Measurements from ENCODE around the gene S1PR2.

Gene S1PR2

GRCh38 chr19:10235003-10235402, 3.9 kb upstream of the S1PR2 start:
- H3K27ac ChIP-seq (ENCODE audit: low read depth, low read length): no peak overlapping the region
- peaks cover 3% of the 10 kb centered on the region for H3K79me2 ChIP-seq (ENCODE audit: control insufficient read depth, insufficient read depth, low read length, unreplicated experiment)
- H3K4me3 ChIP-seq (ENCODE audit: low read depth, low read length): no peak overlapping the region
- H3K4me1 ChIP-seq (ENCODE audit: control insufficient read depth, insufficient read depth, low read length, unreplicated experiment): peaks cover 11% of the 10 kb centered on the region
- no peak overlapping the region for H2AFZ ChIP-seq (ENCODE audit: low read length, unreplicated experiment)
- no peaks in the 10 kb centered on the region for H3K36me3 ChIP-seq (ENCODE audit: insufficient read depth, low read length)
- H3K27me3 ChIP-seq (ENCODE audit: insufficient read depth, low read length): no peaks in the 10 kb centered on the region

DNA sequence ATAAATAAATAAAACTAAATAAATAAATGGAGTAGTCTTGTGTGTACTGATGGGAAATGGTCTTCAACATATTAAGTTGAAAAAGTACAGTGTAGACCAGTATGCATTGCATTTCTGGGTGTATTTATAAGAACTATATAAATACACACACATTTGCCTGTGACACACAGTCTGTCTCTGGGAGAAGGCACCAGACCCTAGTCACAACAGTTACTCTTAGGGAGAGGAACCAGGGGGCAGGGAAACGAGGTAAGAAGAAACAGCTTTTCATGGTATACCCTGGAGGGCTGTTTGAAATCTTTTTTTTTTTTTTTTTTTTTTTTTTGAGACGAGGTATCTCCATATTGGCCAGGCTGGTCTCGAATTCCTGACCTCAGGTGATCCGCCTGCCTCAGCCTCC, 2.8 kb upstream of the S1PR2 start:
- H3K4me3 ChIP-seq (ENCODE audit: low read depth, low read length): no peak overlapping the region
- no peaks in the 10 kb centered on the region for H3K27me3 ChIP-seq (ENCODE audit: insufficient read depth, low read length)
- H3K4me1 ChIP-seq (ENCODE audit: control insufficient read depth, insufficient read depth, low read length, unreplicated experiment): peaks cover 11% of the 10 kb centered on the region
- no peak overlapping the region for H3K27ac ChIP-seq (ENCODE audit: low read depth, low read length)
- no peak overlapping the region for H2AFZ ChIP-seq (ENCODE audit: low read length, unreplicated experiment)
- peaks cover 5% of the 10 kb centered on the region for H3K79me2 ChIP-seq (ENCODE audit: control insufficient read depth, insufficient read depth, low read length, unreplicated experiment)
- H3K36me3 ChIP-seq (ENCODE audit: insufficient read depth, low read length): no peaks in the 10 kb centered on the region

- Histone ChIP-seq H3K79me2 (ENCODE audit: control insufficient read depth, insufficient read depth, low read length, unreplicated experiment) (peaks cover 11% of the 10 kb centered on the region), H3K4me3 (ENCODE audit: low read depth, low read length) (peak overlapping the region; percentile 80), H3K36me3 (ENCODE audit: insufficient read depth, low read length) (no peaks in the 10 kb centered on the region), H2AFZ (ENCODE audit: low read length, unreplicated experiment) (no peak overlapping the region), H3K4me1 (ENCODE audit: control insufficient read depth, insufficient read depth, low read length, unreplicated experiment) (peaks cover 12% of the 10 kb centered on the region), H3K27me3 (ENCODE audit: insufficient read depth, low read length) (no peaks in the 10 kb centered on the region), H3K27ac (ENCODE audit: low read depth, low read length) (peak overlapping the region; percentile 19; the same call in 1 of the 2 replicates)
Observed at GRCh38 chr19:10231612-10232228, 589 bp upstream of the S1PR2 start.

DNA sequence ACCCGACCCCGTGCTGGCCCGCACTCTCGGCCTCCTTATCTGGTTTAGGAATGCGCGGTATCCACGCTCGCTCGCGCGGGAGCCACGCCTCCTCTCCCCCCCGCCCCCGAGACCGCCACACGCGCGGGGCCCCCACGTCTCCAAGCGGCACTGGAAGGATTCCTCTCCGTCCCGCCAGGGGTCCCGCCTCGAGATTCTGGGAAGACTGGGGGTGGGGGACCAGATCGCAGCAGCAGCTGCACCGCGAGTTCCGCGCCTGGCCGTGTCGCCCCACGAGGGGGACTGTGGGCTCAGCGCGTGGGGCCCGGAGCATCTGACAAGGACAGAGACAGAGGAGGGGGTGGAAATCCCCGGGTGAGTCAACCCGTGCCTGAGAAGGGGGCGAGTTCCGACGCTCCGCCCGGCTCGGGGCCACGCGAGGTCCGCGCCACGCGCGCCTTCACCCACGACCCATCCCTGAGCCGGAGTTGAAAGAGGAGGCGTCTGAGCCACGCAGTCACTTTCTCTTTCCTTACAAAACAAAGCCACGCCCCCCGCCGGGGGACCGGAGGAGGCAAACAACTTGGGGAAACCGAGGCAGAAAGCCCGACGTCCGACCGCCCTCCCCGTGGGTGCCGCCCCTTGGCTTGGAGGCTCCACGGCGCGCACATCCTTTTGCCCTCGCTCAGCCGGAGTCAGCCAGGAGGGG, 814 bp downstream of the S1PR2 start:
- peaks cover 11% of the 10 kb centered on the region for H3K79me2 ChIP-seq (ENCODE audit: control insufficient read depth, insufficient read depth, low read length, unreplicated experiment)
- peaks cover 15% of the 10 kb centered on the region for H3K4me1 ChIP-seq (ENCODE audit: control insufficient read depth, insufficient read depth, low read length, unreplicated experiment)
- peak overlapping the region; percentile 80 for H3K4me3 ChIP-seq (ENCODE audit: low read depth, low read length)
- H3K27me3 ChIP-seq (ENCODE audit: insufficient read depth, low read length): no peaks in the 10 kb centered on the region
- H3K36me3 ChIP-seq (ENCODE audit: insufficient read depth, low read length): no peaks in the 10 kb centered on the region
- peak overlapping the region; percentile 25; the same call in 1 of the 2 replicates for H3K27ac ChIP-seq (ENCODE audit: low read depth, low read length)
- peak overlapping the region; percentile 54 for H2AFZ ChIP-seq (ENCODE audit: low read length, unreplicated experiment)

- H3K79me2 ChIP-seq (ENCODE audit: control insufficient read depth, insufficient read depth, low read length, unreplicated experiment): peaks cover 11% of the 10 kb centered on the region
Observed at GRCh38 chr19:10228920-10229319, 2.2 kb downstream of the S1PR2 start.

DNA sequence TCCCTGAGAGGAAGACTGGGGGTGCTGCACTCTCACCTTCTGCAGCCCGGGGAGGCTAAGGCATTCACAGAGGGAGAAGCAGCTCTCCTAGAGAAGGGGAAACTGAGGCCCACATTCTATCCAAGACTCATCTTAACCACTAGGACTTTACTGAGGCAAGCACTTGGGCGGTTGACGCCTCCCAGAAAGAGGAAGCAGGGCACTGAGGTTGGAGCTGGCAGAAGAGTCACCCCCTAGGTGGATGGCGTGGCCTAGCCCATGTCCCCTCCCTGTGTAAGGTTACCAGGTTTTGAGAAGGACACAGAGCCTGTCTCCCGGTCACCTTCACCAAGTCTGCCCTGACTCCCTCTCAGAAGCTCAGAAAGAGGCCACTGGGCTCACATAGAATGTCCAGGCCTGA, 2.7 kb downstream of the S1PR2 start:
- Histone ChIP-seq H3K27me3 (ENCODE audit: insufficient read depth, low read length) (no peaks in the 10 kb centered on the region), H3K4me1 (ENCODE audit: control insufficient read depth, insufficient read depth, low read length, unreplicated experiment) (peaks cover 15% of the 10 kb centered on the region), H3K36me3 (ENCODE audit: insufficient read depth, low read length) (no peaks in the 10 kb centered on the region), H2AFZ (ENCODE audit: low read length, unreplicated experiment) (no peak overlapping the region), H3K27ac (ENCODE audit: low read depth, low read length) (0 out of 2 replicates have a peak overlapping the region, but pooled peaks have one; percentile 2), H3K4me3 (ENCODE audit: low read depth, low read length) (no peak overlapping the region), H3K79me2 (ENCODE audit: control insufficient read depth, insufficient read depth, low read length, unreplicated experiment) (peaks cover 11% of the 10 kb centered on the region)

More at GRCh38 chr19:10228920-10229319, 2.2 kb downstream of the S1PR2 start:
- Histone ChIP-seq H3K4me3 (ENCODE audit: low read depth, low read length) (no peak overlapping the region), H3K4me1 (ENCODE audit: control insufficient read depth, insufficient read depth, low read length, unreplicated experiment) (peaks cover 15% of the 10 kb centered on the region), H3K27ac (ENCODE audit: low read depth, low read length) (0 out of 2 replicates have a peak overlapping the region, but pooled peaks have one; percentile 2), H2AFZ (ENCODE audit: low read length, unreplicated experiment) (no peak overlapping the region), H3K27me3 (ENCODE audit: insufficient read depth, low read length) (no peaks in the 10 kb centered on the region), H3K36me3 (ENCODE audit: insufficient read depth, low read length) (no peaks in the 10 kb centered on the region)

GRCh38 chr19:10227026-10227971, 3.8 kb downstream of the S1PR2 start:
- Histone ChIP-seq H3K79me2 (ENCODE audit: control insufficient read depth, insufficient read depth, low read length, unreplicated experiment) (peaks cover 11% of the 10 kb centered on the region), H3K4me1 (ENCODE audit: control insufficient read depth, insufficient read depth, low read length, unreplicated experiment) (peaks cover 15% of the 10 kb centered on the region), H3K27ac (ENCODE audit: low read depth, low read length) (peak overlapping the region; percentile 87), H3K36me3 (ENCODE audit: insufficient read depth, low read length) (no peaks in the 10 kb centered on the region), H3K4me3 (ENCODE audit: low read depth, low read length) (0 out of 2 replicates have a peak overlapping the region, but pooled peaks have one; percentile 21), H2AFZ (ENCODE audit: low read length, unreplicated experiment) (no peak overlapping the region), H3K27me3 (ENCODE audit: insufficient read depth, low read length) (no peaks in the 10 kb centered on the region)

- Histone ChIP-seq H3K27ac (ENCODE audit: low read depth, low read length) (peak overlapping the region; percentile 87), H3K36me3 (ENCODE audit: insufficient read depth, low read length) (no peaks in the 10 kb centered on the region), H3K27me3 (ENCODE audit: insufficient read depth, low read length) (no peaks in the 10 kb centered on the region), H3K4me1 (ENCODE audit: control insufficient read depth, insufficient read depth, low read length, unreplicated experiment) (peaks cover 15% of the 10 kb centered on the region), H3K79me2 (ENCODE audit: control insufficient read depth, insufficient read depth, low read length, unreplicated experiment) (peaks cover 11% of the 10 kb centered on the region), H3K4me3 (ENCODE audit: low read depth, low read length) (peak overlapping the region; percentile 54), H2AFZ (ENCODE audit: low read length, unreplicated experiment) (no peak overlapping the region)
Observed at GRCh38 chr19:10226376-10227025, 4.6 kb downstream of the S1PR2 start.

DNA sequence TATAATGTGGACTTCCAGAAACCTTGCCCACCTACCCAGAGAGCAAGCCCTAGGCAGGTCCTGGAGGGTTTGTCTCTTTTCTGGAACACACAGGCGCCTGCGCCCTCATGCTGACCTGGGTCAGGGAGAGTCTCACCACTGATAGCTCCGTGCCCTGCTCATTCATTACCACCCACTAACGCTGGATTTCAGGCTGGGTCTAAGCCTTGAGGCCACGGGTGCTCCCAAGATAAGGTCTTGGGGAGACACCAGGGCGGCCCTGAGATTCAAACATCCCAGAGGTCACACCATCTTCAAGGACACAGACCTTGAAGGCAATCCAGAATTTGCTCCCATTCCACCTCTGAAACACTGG, 5.1 kb downstream of the S1PR2 start:
- peaks cover 15% of the 10 kb centered on the region for H3K4me1 ChIP-seq (ENCODE audit: control insufficient read depth, insufficient read depth, low read length, unreplicated experiment)
- no peaks in the 10 kb centered on the region for H3K36me3 ChIP-seq (ENCODE audit: insufficient read depth, low read length)
- peak overlapping the region; percentile 87 for H3K27ac ChIP-seq (ENCODE audit: low read depth, low read length)
- no peak overlapping the region for H3K4me3 ChIP-seq (ENCODE audit: low read depth, low read length)
- H2AFZ ChIP-seq (ENCODE audit: low read length, unreplicated experiment): no peak overlapping the region
- peaks cover 11% of the 10 kb centered on the region for H3K79me2 ChIP-seq (ENCODE audit: control insufficient read depth, insufficient read depth, low read length, unreplicated experiment)
- H3K27me3 ChIP-seq (ENCODE audit: insufficient read depth, low read length): no peaks in the 10 kb centered on the region

DNA sequence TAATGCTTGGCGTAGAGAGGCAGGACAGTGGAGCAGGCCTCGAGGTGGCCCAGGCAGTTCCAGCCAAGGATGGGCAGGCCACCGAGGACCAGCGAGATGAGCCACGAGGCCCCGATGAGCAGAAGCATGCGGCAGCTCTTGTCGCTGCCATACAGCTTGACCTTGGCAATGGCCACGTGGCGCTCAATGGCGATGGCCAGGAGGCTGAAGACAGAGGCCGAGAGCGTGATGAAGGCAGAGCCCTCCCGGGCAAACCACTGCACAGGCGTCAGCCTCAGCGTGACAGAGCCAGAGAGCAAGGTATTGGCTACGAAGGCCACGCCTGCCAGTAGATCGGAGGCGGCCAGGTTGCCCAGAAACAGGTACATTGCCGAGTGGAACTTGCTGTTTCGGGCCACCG, 6.8 kb downstream of the S1PR2 start:
- no peaks in the 10 kb centered on the region for H3K36me3 ChIP-seq (ENCODE audit: insufficient read depth, low read length)
- no peak overlapping the region for H2AFZ ChIP-seq (ENCODE audit: low read length, unreplicated experiment)
- H3K4me1 ChIP-seq (ENCODE audit: control insufficient read depth, insufficient read depth, low read length, unreplicated experiment): peaks cover 15% of the 10 kb centered on the region
- H3K4me3 ChIP-seq (ENCODE audit: low read depth, low read length): no peak overlapping the region
- no peaks in the 10 kb centered on the region for H3K27me3 ChIP-seq (ENCODE audit: insufficient read depth, low read length)
- no peak overlapping the region for H3K27ac ChIP-seq (ENCODE audit: low read depth, low read length)
- peaks cover 5% of the 10 kb centered on the region for H3K79me2 ChIP-seq (ENCODE audit: control insufficient read depth, insufficient read depth, low read length, unreplicated experiment)
